Measurements from ENCODE around the gene WLS. TPM values are rescaled to one million over a fixed set of nuclear protein-coding genes. Genes with fewer than 3 reads are reported as not detected.

The WLS gene
- total RNA-seq, 2 experiments from 2014 or later = not detected

- Mint-ChIP-seq H3K27ac (no peak overlapping the region), H3K9me3 (no peaks in the 10 kb centered on the region), H3K36me3 (no peaks in the 10 kb centered on the region), H3K4me3 (no peak overlapping the region), H3K27me3 (peaks cover 3% of the 10 kb centered on the region), H3K4me1 (no peaks in the 10 kb centered on the region)
- DNase-seq = no peak
Measured at GRCh38 chr1:68148631-68149030, 83.7 kb downstream of the WLS start.

GRCh38 chr1:68147534-68148171 lies 84.7 kb downstream of the WLS start:
- Mint-ChIP-seq H3K27ac (no peak overlapping the region), H3K27me3 (peaks cover 3% of the 10 kb centered on the region), H3K4me1 (no peaks in the 10 kb centered on the region), H3K4me3 (no peak overlapping the region), H3K9me3 (no peaks in the 10 kb centered on the region), H3K36me3 (no peaks in the 10 kb centered on the region)
- no peak for DNase-seq

- Mint-ChIP-seq H3K9me3 (no peaks in the 10 kb centered on the region), H3K27ac (no peak overlapping the region), H3K36me3 (no peaks in the 10 kb centered on the region), H3K27me3 (peaks cover 7% of the 10 kb centered on the region), H3K4me1 (no peaks in the 10 kb centered on the region), H3K4me3 (no peak overlapping the region)
- DNase-seq = no peak
Measured at GRCh38 chr1:68145418-68146126, 86.8 kb downstream of the WLS start.

- DNase-seq = no peak
- H3K9me3 Mint-ChIP-seq = no peaks in the 10 kb centered on the region
- H3K27me3 Mint-ChIP-seq = peaks cover 9% of the 10 kb centered on the region
- no peak overlapping the region for H3K4me3 Mint-ChIP-seq
- H3K27ac Mint-ChIP-seq = no peak overlapping the region
- no peaks in the 10 kb centered on the region for H3K36me3 Mint-ChIP-seq
- H3K4me1 Mint-ChIP-seq = no peaks in the 10 kb centered on the region
Measured at GRCh38 chr1:68144856-68145255, 87.5 kb downstream of the WLS start.

GRCh38 chr1:68143633-68144032 lies 88.7 kb downstream of the WLS start:
- no peak for DNase-seq
- Mint-ChIP-seq H3K4me1 (no peaks in the 10 kb centered on the region), H3K27ac (no peak overlapping the region), H3K9me3 (no peaks in the 10 kb centered on the region), H3K27me3 (peaks cover 9% of the 10 kb centered on the region), H3K4me3 (no peak overlapping the region), H3K36me3 (no peaks in the 10 kb centered on the region)

GRCh38 chr1:68142461-68142860 lies 89.9 kb downstream of the WLS start:
- Mint-ChIP-seq H3K36me3 (no peaks in the 10 kb centered on the region), H3K27ac (no peak overlapping the region), H3K9me3 (no peaks in the 10 kb centered on the region), H3K27me3 (peaks cover 6% of the 10 kb centered on the region), H3K4me3 (no peak overlapping the region), H3K4me1 (no peaks in the 10 kb centered on the region)
- no peak for DNase-seq

- H3K36me3 Mint-ChIP-seq = no peaks in the 10 kb centered on the region
- H3K27me3 Mint-ChIP-seq = peaks cover 6% of the 10 kb centered on the region
- no peaks in the 10 kb centered on the region for H3K9me3 Mint-ChIP-seq
- DNase-seq = no peak
- H3K27ac Mint-ChIP-seq = no peak overlapping the region
- no peaks in the 10 kb centered on the region for H3K4me1 Mint-ChIP-seq
- H3K4me3 Mint-ChIP-seq = no peak overlapping the region
Measured at GRCh38 chr1:68142036-68142435, 90.3 kb downstream of the WLS start.

- no peak for DNase-seq
- H3K4me1 Mint-ChIP-seq = no peaks in the 10 kb centered on the region
- no peaks in the 10 kb centered on the region for H3K9me3 Mint-ChIP-seq
- H3K27me3 Mint-ChIP-seq = peaks cover 6% of the 10 kb centered on the region
- no peaks in the 10 kb centered on the region for H3K36me3 Mint-ChIP-seq
- no peak overlapping the region for H3K4me3 Mint-ChIP-seq
- no peak overlapping the region for H3K27ac Mint-ChIP-seq
Measured at GRCh38 chr1:68141071-68142021, 91.0 kb downstream of the WLS start.

- no peaks in the 10 kb centered on the region for H3K9me3 Mint-ChIP-seq
- no peaks in the 10 kb centered on the region for H3K4me1 Mint-ChIP-seq
- no peak overlapping the region for H3K4me3 Mint-ChIP-seq
- no peaks in the 10 kb centered on the region for H3K36me3 Mint-ChIP-seq
- peaks cover 6% of the 10 kb centered on the region for H3K27me3 Mint-ChIP-seq
- DNase-seq = no peak
- no peak overlapping the region for H3K27ac Mint-ChIP-seq
Measured at GRCh38 chr1:68140536-68140935, 91.8 kb downstream of the WLS start.

GRCh38 chr1:68136187-68136586 lies 96.1 kb downstream of the WLS start:
- H3K36me3 Mint-ChIP-seq = no peaks in the 10 kb centered on the region
- peaks cover 6% of the 10 kb centered on the region for H3K27me3 Mint-ChIP-seq
- H3K27ac Mint-ChIP-seq = no peak overlapping the region
- H3K4me3 Mint-ChIP-seq = no peak overlapping the region
- no peaks in the 10 kb centered on the region for H3K4me1 Mint-ChIP-seq
- H3K9me3 Mint-ChIP-seq = no peaks in the 10 kb centered on the region
- DNase-seq = no peak

GRCh38 chr1:68132426-68133130 lies 99.7 kb downstream of the WLS start:
- no peak overlapping the region for H3K27ac Mint-ChIP-seq
- no peaks in the 10 kb centered on the region for H3K27me3 Mint-ChIP-seq
- DNase-seq = no peak
- no peaks in the 10 kb centered on the region for H3K4me1 Mint-ChIP-seq
- no peaks in the 10 kb centered on the region for H3K36me3 Mint-ChIP-seq
- no peak overlapping the region for H3K4me3 Mint-ChIP-seq
- no peaks in the 10 kb centered on the region for H3K9me3 Mint-ChIP-seq

- Mint-ChIP-seq H3K36me3 (no peaks in the 10 kb centered on the region), H3K4me3 (no peak overlapping the region), H3K27ac (no peak overlapping the region), H3K9me3 (no peaks in the 10 kb centered on the region), H3K4me1 (no peaks in the 10 kb centered on the region), H3K27me3 (no peaks in the 10 kb centered on the region)
- no peak for DNase-seq
Measured at GRCh38 chr1:68131261-68131660, 101.1 kb downstream of the WLS start.

- no peak for DNase-seq
- H3K27ac Mint-ChIP-seq = no peak overlapping the region
- H3K9me3 Mint-ChIP-seq = no peaks in the 10 kb centered on the region
- H3K4me3 Mint-ChIP-seq = no peak overlapping the region
- H3K27me3 Mint-ChIP-seq = no peaks in the 10 kb centered on the region
- H3K4me1 Mint-ChIP-seq = no peaks in the 10 kb centered on the region
- H3K36me3 Mint-ChIP-seq = no peaks in the 10 kb centered on the region
Measured at GRCh38 chr1:68129536-68130250, 102.6 kb downstream of the WLS start.

- H3K27ac Mint-ChIP-seq = no peak overlapping the region
- H3K4me3 Mint-ChIP-seq = no peak overlapping the region
- H3K27me3 Mint-ChIP-seq = no peaks in the 10 kb centered on the region
- no peaks in the 10 kb centered on the region for H3K4me1 Mint-ChIP-seq
- H3K9me3 Mint-ChIP-seq = no peaks in the 10 kb centered on the region
- H3K36me3 Mint-ChIP-seq = no peaks in the 10 kb centered on the region
- DNase-seq = no peak
Measured at GRCh38 chr1:68128820-68129219, 103.5 kb downstream of the WLS start.

Data from activated naive CD8-positive, alpha-beta T cell treated with anti-CD3 and anti-CD28 coated beads for 36 hours (primary cell).